Bone marrow (tissue), 2 donors: ENCODE data around the gene MEAK7.

ENCODE experiments used
- DNase-seq, 2 donors: peaks; one replicate each; lab custom pipeline; 2025; lab: John Stamatoyannopoulos, UW

The MEAK7 gene

GRCh38 chr16:84511831-84512230, 7.4 kb upstream of the MEAK7 start:
- no peak for DNase-seq

- DNase-seq = peak; percentile 47 to 69
Observed at GRCh38 chr16:84511180-84511800, 6.8 kb upstream of the MEAK7 start.

GRCh38 chr16:84509032-84509950, 4.8 kb upstream of the MEAK7 start:
- DNase-seq = no peak

GRCh38 chr16:84508502-84508901, 4.0 kb upstream of the MEAK7 start:
- no peak for DNase-seq

GRCh38 chr16:84507011-84507982, 2.8 kb upstream of the MEAK7 start:
- peak in 1 of 2 donors; percentile 17 for DNase-seq

- DNase-seq = no peak
Observed at GRCh38 chr16:84505249-84506187, 1.1 kb upstream of the MEAK7 start.

- DNase-seq = no peak
Observed at GRCh38 chr16:84503751-84504395, 586 bp downstream of the MEAK7 start.

- no peak for DNase-seq
Observed at GRCh38 chr16:84502581-84502980, 1.9 kb downstream of the MEAK7 start.

- no peak for DNase-seq
Observed at GRCh38 chr16:84502075-84502474, 2.4 kb downstream of the MEAK7 start.

- DNase-seq = no peak
Observed at GRCh38 chr16:84501077-84501735, 3.3 kb downstream of the MEAK7 start.

GRCh38 chr16:84500531-84500930, 3.9 kb downstream of the MEAK7 start:
- DNase-seq = no peak

- no peak for DNase-seq
Observed at GRCh38 chr16:84499638-84500037, 4.8 kb downstream of the MEAK7 start.

- DNase-seq = no peak
Observed at GRCh38 chr16:84498859-84499620, 5.4 kb downstream of the MEAK7 start.

GRCh38 chr16:84498223-84498610, 6.2 kb downstream of the MEAK7 start:
- no peak for DNase-seq

- DNase-seq = no peak
Observed at GRCh38 chr16:84497418-84498222, 6.8 kb downstream of the MEAK7 start.

GRCh38 chr16:84496991-84497390, 7.5 kb downstream of the MEAK7 start:
- no peak for DNase-seq

GRCh38 chr16:84495506-84495905, 9.0 kb downstream of the MEAK7 start:
- no peak for DNase-seq

- DNase-seq = no peak
Observed at GRCh38 chr16:84489131-84489530, 15.3 kb downstream of the MEAK7 start.
